A549 treated with Hydrocortisone at 1 μM for 4 hours (cell line): Measurements from ENCODE around the gene ZBED5. TPM values are rescaled to one million over a fixed set of nuclear protein-coding genes. Genes with fewer than 3 reads are reported as not detected.

Source experiments
- total RNA-seq: library from RNA; stranded (reverse); fragments of 200-300 nt; extraction: Qiagen RNA extraction; gene quantifications from 5 replicates; pipeline ENCODE4 v1.2.3, GENCODE V29; 2022

The ZBED5 gene
- total RNA-seq, result 16.9 to 23.1 TPM (median 20.8 TPM) in 5 replicates

GRCh38 chr11:10857709-10858438, at the start of gene ZBED5:
Gene ZBED5 (minus strand): TSS chr11:10858053. CDS start chr11:10854945, 3,108 bp downstream.

DNA sequence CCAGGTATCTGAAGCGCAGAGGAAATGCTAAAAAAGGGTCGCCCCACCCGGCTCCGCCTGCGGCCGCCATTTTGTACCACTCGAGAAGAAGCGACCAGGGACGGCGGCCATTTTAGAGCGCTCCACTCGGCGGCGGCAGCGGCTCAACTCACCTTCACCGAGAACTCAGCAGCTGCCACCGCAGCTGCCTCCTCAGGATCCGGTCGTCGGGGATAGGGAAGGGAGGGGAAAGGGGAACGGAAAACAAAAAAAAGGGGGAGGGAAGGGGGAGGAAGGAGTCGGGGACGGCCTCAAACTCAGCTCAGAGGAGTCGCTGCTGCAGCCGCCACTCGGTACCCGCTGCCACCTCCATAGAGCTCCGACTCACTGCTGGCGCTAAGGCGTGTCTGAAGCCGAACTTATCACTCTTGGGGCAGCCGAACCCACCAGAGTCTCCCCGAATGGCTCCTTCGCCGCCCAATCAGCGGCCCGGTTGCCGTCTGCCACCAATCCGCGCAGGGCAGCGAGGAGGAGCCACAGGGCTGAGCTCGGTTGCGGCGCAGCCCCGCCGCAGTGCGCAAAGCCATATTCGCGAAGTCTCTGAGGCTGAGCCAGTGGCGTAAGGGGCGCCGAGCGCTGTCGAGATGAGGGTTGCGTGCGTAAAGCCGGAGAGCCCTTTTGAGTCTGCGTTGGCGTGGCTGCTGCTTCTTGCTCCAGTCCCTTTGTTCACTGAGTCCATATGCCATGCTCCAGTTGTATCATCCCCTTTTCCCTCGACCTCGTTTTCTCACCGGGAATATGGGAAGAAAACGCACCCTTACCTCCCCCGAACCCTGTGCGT, 49.1 kb downstream of the ZBED5 start, which contains the start of gene EIF4G2:
Gene EIF4G2 (minus strand): TSS at position 374 of the 820 bp plus-strand sequence.

Other genes with a start within 250 kb of the ZBED5 start
- gene IRAG1, start 164.3 kb downstream of the ZBED5 start, total RNA-seq, result 0.03 to 0.21 TPM (median 0.06 TPM) in 5 replicates
- 21.6 to 33.4 TPM (median 24.5 TPM) in 5 replicates for gene CTR9, start 106.8 kb downstream of the ZBED5 start, total RNA-seq
- 490 to 851 TPM (median 552 TPM) in 5 replicates for gene EIF4G2, start 49.1 kb downstream of the ZBED5 start, total RNA-seq